HEK293T (cell line): ENCODE results near the gene APOBEC3C.
"Not testable (repeated sequence)": the region's sequence is repeated elsewhere in the genome, so short reads cannot be mapped to it uniquely, and the experiment has no call there.

Source experiments
- CTCF ChIA-PET: fragments of 350-600 bp; formaldehyde crosslinking; extraction: SDS; loops from one replicate; lab custom pipeline; 2021; ENCODE audit warnings: antibody characterized with exemption, inconsistent platforms; lab: Yijun Ruan, JAX
- POLR2A ChIA-PET: fragments of 350-600 bp; formaldehyde crosslinking; extraction: SDS; loops from one replicate; lab custom pipeline; 2020; ENCODE audit warnings: antibody characterized with exemption, inconsistent platforms; lab: Yijun Ruan, JAX
- DNase-seq: peaks from one replicate; pipeline ENCODE4 v3.0.0; 2012; ENCODE audit warnings: mixed read lengths; ENCODE audit errors: extremely low spot score
- ARNT ChIP-seq: fragments of 450-650 bp; IDR thresholded peaks from 2 replicates; pipeline ENCODE4 v1.6.1; 2017; ENCODE audit warnings: mild to moderate bottlenecking
- BHLHE40 ChIP-seq: fragments of 450-650 bp; IDR thresholded peaks from 2 replicates; pipeline ENCODE4 v1.6.1; 2016; ENCODE audit warnings: mild to moderate bottlenecking, moderate library complexity, borderline replicate concordance
- CTBP1 ChIP-seq: fragments of 450-650 bp; IDR thresholded peaks from 2 replicates; pipeline ENCODE4 v1.6.1; 2016; ENCODE audit warnings: borderline replicate concordance
- ELF4 ChIP-seq: fragments of 450-650 bp; IDR thresholded peaks from 2 replicates; pipeline ENCODE4 v1.6.1; 2017; ENCODE audit warnings: antibody characterized with exemption
- FOXA1 ChIP-seq: fragments of 450-650 bp; IDR thresholded peaks from 2 replicates; pipeline ENCODE4 v1.6.1; 2016; ENCODE audit warnings: mild to moderate bottlenecking
- FOXK2 ChIP-seq: fragments of 450-650 bp; IDR thresholded peaks from 2 replicates; pipeline ENCODE4 v1.6.1; 2016; ENCODE audit warnings: mild to moderate bottlenecking
- FOXM1 ChIP-seq: fragments of 450-650 bp; IDR thresholded peaks from 2 replicates; pipeline ENCODE4 v1.6.1; 2017; ENCODE audit warnings: mild to moderate bottlenecking, borderline replicate concordance
- HDGF ChIP-seq: fragments of 450-650 bp; IDR thresholded peaks from 2 replicates; pipeline ENCODE4 v1.6.1; 2017; ENCODE audit warnings: antibody characterized with exemption, borderline replicate concordance
- L3MBTL2 ChIP-seq: fragments of 450-650 bp; conservative IDR thresholded peaks from 2 replicates; pipeline ENCODE4 v1.6.1; 2016; ENCODE audit warnings: mild to moderate bottlenecking
- LEF1 ChIP-seq: fragments of 450-650 bp; IDR thresholded peaks from 2 replicates; pipeline ENCODE4 v1.6.1; 2017; ENCODE audit warnings: mild to moderate bottlenecking, borderline replicate concordance
- NFRKB ChIP-seq: fragments of 450-650 bp; IDR thresholded peaks from 2 replicates; pipeline ENCODE4 v1.6.1; 2016; ENCODE audit warnings: mild to moderate bottlenecking, moderate library complexity
- SP1 ChIP-seq: fragments of 450-650 bp; IDR thresholded peaks from 2 replicates; pipeline ENCODE4 v1.6.1; 2017
- SUZ12 ChIP-seq: fragments of 450-650 bp; IDR thresholded peaks from 2 replicates; pipeline ENCODE4 v1.6.1; 2016; ENCODE audit warnings: mild to moderate bottlenecking
- TARDBP ChIP-seq: fragments of 450-650 bp; IDR thresholded peaks from 2 replicates; pipeline ENCODE4 v1.6.1; 2016
- ZNF384 ChIP-seq: fragments of 450-650 bp; IDR thresholded peaks from 2 replicates; pipeline ENCODE4 v1.6.1; 2016
- TF ChIP-seq, protein P1 (sequence below): fragments of 450-650 bp; IDR thresholded peaks from 2 replicates; pipeline ENCODE4 v1.6.1; 2016

APOBEC3C gene

DNA sequence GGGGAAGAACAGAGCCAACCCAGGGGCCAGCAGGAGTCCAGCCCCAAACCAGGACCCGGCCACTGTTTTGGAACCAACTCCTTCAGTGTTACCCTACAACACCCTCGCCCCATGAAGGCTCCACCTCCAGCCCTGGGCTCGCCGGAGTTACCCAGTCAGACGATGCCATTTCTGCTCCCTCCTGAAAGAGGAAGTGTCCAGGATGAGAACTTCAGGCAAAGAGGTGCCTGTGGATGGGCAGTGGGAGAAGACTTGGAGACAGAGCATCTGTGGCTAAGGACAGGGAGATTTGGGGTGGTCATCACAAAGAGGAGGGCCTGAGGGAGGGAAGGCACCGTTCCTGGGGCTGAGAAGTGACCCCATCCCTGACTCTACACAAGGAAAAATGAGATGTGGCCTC is 18.0 kb upstream of the APOBEC3C start:
- POLR2A ChIA-PET, result interaction anchor here (1.9 kb wide), 1 partner anchor 12 kb away, joined by 4 read pairs; no protein-coding TSS in a partner anchor
- no peak for TF ChIP-seq ELF4
- TF ChIP-seq ZNF384, result no peak
- TF ChIP-seq ARNT, result no peak
- no peak for TF ChIP-seq FOXK2
- no peak for TF ChIP-seq CTBP1
- TF ChIP-seq, protein P1, sequence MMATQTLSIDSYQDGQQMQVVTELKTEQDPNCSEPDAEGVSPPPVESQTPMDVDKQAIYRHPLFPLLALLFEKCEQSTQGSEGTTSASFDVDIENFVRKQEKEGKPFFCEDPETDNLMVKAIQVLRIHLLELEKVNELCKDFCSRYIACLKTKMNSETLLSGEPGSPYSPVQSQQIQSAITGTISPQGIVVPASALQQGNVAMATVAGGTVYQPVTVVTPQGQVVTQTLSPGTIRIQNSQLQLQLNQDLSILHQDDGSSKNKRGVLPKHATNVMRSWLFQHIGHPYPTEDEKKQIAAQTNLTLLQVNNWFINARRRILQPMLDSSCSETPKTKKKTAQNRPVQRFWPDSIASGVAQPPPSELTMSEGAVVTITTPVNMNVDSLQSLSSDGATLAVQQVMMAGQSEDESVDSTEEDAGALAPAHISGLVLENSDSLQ, result no peak
- TF ChIP-seq FOXM1, result no peak
- TF ChIP-seq L3MBTL2, result no peak
- CTCF ChIA-PET, result no interaction called here
- DNase-seq, result no peak

DNA sequence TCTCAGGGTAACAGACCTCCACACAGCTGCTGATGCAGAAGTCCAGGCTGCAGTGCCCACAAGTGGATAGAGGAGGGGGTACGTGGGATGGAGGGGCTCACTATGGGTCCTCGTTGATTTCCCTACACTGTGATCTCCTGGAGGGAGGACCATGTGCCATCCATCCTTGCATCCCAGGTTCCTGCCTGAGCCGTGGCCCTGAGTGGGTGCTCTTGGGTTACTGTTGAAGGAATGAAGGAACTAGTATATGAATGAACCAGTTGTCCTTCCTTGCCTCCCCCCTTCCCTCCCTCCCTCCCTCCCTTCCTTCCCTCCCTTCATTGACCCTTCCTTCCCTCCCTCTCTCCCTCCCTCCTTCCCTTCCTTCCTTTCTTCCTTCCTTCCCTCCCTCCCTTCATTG is 16.5 kb upstream of the APOBEC3C start:
- ChIA-PET POLR2A (no interaction called here), CTCF (no interaction called here)
- TF ChIP-seq, protein P1, result no peak
- no peak for TF ChIP-seq CTBP1
- TF ChIP-seq SUZ12, result no peak
- no peak for TF ChIP-seq BHLHE40
- TF ChIP-seq ELF4, result no peak
- no peak for TF ChIP-seq ZNF384
- no peak for TF ChIP-seq NFRKB
- TF ChIP-seq HDGF, result no peak
- TF ChIP-seq L3MBTL2, result no peak
- no peak for TF ChIP-seq FOXM1
- no peak for DNase-seq

DNA sequence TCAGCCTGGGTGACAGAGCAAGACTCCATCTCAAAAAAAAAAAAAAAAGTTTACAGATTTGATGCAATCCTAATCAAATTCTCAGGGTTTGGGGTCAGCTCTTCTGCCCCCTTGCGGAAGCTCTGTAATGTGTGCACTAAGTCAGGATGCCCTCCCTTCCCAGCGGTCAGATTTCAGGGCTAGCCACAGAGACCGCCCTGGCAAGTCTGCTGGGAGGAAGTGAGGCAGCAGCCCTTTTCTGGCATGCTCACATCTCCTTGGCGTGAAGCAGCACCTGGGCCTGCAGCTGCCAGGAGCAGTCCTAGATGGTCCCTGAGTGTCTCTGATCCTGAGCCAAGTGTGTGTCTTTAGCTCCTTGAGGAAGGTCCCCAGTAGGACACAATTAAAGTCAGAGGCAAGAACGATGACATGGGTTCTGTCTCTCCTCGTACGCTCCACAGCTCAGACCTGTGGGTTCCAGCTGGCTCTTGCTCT is 10.9 kb upstream of the APOBEC3C start:
- DNase-seq, result peak; percentile 88
- ChIA-PET CTCF (interaction anchor here (0.6 to 2.2 kb wide), 8 partner anchors 22 to 235 kb away, joined by 3 to 16 read pairs (median 4); partner anchors contain the start of gene APOBEC3B), POLR2A (interaction anchor here (1.2 to 1.4 kb wide), 3 partner anchors 10 to 133 kb away, joined by 3 to 6 read pairs (median 5); partner anchors contain the start of gene APOBEC3B)
- TF ChIP-seq CTBP1 (no peak), ELF4 (no peak), L3MBTL2 (no peak), ARNT (no peak), FOXK2 (no peak), FOXM1 (no peak), SUZ12 (no peak), ZNF384 (peak; percentile 98), LEF1 (no peak), HDGF (0 out of 2 replicates have a peak, but pooled peaks have one; percentile 40), TARDBP (no peak)

DNA sequence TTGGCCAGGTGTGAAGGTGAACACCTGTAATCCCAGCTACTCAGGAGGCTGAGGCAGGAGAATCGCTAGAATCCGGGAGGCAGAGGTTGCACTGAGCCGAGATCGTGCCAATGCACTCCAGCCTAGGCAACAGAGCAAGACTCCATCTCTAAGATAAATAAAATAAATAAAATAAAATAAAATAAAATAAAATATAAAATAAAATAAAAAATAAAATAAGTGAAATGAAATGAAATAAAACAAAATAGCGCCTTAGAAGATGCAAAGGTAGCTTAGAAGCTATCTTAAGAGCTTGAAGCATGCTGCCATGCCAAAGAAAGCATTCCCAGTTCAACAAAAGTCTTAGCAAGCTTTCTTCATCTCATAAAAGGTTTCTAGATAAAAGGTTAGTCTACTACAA is 6.9 kb upstream of the APOBEC3C start:
- ChIA-PET POLR2A (no interaction called here), CTCF (interaction anchor here (1.2 kb wide), 1 partner anchor 241 kb away, joined by 3 read pairs; no protein-coding TSS in a partner anchor)
- no peak for DNase-seq
- no peak for TF ChIP-seq TARDBP
- no peak for TF ChIP-seq ARNT
- no peak for TF ChIP-seq CTBP1
- no peak for TF ChIP-seq SP1
- no peak for TF ChIP-seq LEF1
- TF ChIP-seq ELF4, result no peak
- TF ChIP-seq FOXK2, result no peak
- no peak for TF ChIP-seq ZNF384
- TF ChIP-seq, protein P1, result no peak
- no peak for TF ChIP-seq L3MBTL2
- TF ChIP-seq FOXM1, result no peak
- TF ChIP-seq HDGF, result no peak
- no peak for TF ChIP-seq NFRKB
- TF ChIP-seq FOXA1, result no peak
- no peak for TF ChIP-seq SUZ12
- no peak for TF ChIP-seq BHLHE40

DNA sequence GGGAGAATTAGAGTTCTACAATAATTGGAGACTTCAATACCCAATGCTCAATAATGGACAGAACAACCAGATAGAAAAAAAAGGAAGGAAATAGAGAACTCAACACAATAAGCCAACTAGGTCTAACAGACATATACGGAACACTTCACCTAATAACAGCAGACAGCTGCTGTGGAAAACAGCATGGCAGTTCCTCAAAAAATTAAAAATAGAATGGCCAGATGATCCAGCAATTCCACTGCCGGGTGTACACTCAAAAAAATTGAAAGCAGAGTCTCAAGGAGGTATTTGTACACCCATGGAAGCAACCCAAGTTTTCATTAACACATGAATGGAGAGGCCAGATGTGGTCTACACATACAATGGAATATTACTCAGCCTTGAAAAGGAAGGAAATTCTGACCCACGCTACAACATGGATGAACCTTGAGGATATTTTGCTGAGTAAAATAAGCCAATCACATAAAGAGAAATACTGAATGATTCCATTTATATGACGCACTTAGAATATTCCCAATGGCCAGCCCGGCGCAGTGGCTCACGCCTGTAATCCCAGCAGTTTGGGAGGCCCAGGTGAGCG is 5.7 kb upstream of the APOBEC3C start:
- CTCF ChIA-PET, result not testable (repeated sequence)

DNA sequence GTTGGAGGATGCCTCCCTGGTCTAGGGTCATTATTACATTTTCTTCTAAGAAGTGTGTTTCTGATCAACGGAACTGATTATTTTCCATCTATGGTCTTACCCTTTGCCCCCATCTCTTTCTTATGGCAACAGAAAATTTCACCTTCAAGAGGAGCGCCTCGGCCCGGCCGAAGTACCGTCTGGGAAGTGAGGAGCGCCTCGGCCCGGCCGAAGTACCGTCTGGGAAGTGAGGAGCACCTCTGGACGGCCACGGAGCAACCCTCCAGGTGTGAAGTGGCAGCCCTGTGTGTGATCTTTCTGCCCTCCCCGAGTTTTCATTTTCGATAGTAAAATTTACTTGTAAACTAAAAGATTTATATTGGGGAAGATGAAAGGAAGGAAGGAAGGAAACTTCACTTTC is 3.1 kb upstream of the APOBEC3C start:
- ChIA-PET POLR2A (no interaction called here), CTCF (no interaction called here)
- TF ChIP-seq FOXA1 (no peak), TARDBP (no peak), ZNF384 (no peak), HDGF (no peak), FOXM1 (no peak), SP1 (no peak), SUZ12 (no peak), LEF1 (no peak), NFRKB (no peak), ARNT (no peak)
- TF ChIP-seq, protein P1, result no peak
- no peak for DNase-seq

More for the DNA sequence above, 5.7 kb upstream of the APOBEC3C start:
- POLR2A ChIA-PET, DNase-seq: not testable (repeated sequence)
